CD4-positive, alpha-beta T cell treated with Interleukin-4 for 4 hours (primary cell): ENCODE data around the gene PAWR.
"Not testable (repeated sequence)": the region's sequence is repeated elsewhere in the genome, so short reads cannot be mapped to it uniquely, and the experiment has no call there.

ENCODE experiments used
- DNase-seq: peaks from one replicate; pipeline ENCODE4 v3.0.0-alpha.2; 2020

The PAWR gene

GRCh38 chr12:79685068-79685467 lies 5.7 kb downstream of the PAWR start:
- DNase-seq = no peak

- not testable (repeated sequence) for DNase-seq
Measured at GRCh38 chr12:79684338-79684737, 6.4 kb downstream of the PAWR start.

- DNase-seq = no peak
Measured at GRCh38 chr12:79682593-79682992, 8.2 kb downstream of the PAWR start.

GRCh38 chr12:79681008-79681590 lies 9.7 kb downstream of the PAWR start:
- DNase-seq = no peak

GRCh38 chr12:79680051-79680450 lies 10.7 kb downstream of the PAWR start:
- DNase-seq = no peak

- no peak for DNase-seq
Measured at GRCh38 chr12:79678306-79678705, 12.5 kb downstream of the PAWR start.

- no peak for DNase-seq
Measured at GRCh38 chr12:79677672-79678071, 13.1 kb downstream of the PAWR start.

GRCh38 chr12:79676579-79676978 lies 14.2 kb downstream of the PAWR start:
- DNase-seq = no peak

GRCh38 chr12:79674629-79675028 lies 16.1 kb downstream of the PAWR start:
- no peak for DNase-seq

- no peak for DNase-seq
Measured at GRCh38 chr12:79673354-79673753, 17.4 kb downstream of the PAWR start.

GRCh38 chr12:79668113-79668512 lies 22.7 kb downstream of the PAWR start:
- DNase-seq = no peak

- no peak for DNase-seq
Measured at GRCh38 chr12:79665212-79665887, 25.4 kb downstream of the PAWR start.

GRCh38 chr12:79664518-79664917 lies 26.2 kb downstream of the PAWR start:
- DNase-seq = no peak

GRCh38 chr12:79662046-79662811 lies 28.5 kb downstream of the PAWR start:
- no peak for DNase-seq

GRCh38 chr12:79661629-79662028 lies 29.1 kb downstream of the PAWR start:
- no peak for DNase-seq

GRCh38 chr12:79659961-79660431 lies 30.8 kb downstream of the PAWR start:
- DNase-seq = no peak

- no peak for DNase-seq
Measured at GRCh38 chr12:79658221-79658620, 32.5 kb downstream of the PAWR start.

- DNase-seq = no peak
Measured at GRCh38 chr12:79657136-79657535, 33.6 kb downstream of the PAWR start.

GRCh38 chr12:79655036-79655435 lies 35.7 kb downstream of the PAWR start:
- DNase-seq = no peak

GRCh38 chr12:79652521-79652920 lies 38.2 kb downstream of the PAWR start:
- DNase-seq = no peak

- no peak for DNase-seq
Measured at GRCh38 chr12:79650440-79650839, 40.3 kb downstream of the PAWR start.

GRCh38 chr12:79648881-79649280 lies 41.9 kb downstream of the PAWR start:
- DNase-seq = no peak

GRCh38 chr12:79646843-79647242 lies 43.9 kb downstream of the PAWR start:
- DNase-seq = not testable (repeated sequence)

- no peak for DNase-seq
Measured at GRCh38 chr12:79645235-79645630, 45.5 kb downstream of the PAWR start.
